Measurements from ENCODE around the gene SHROOM3.

Gene SHROOM3

GRCh38 chr4:76457885-76458284 lies 22.9 kb downstream of the SHROOM3 start:
- no peak overlapping the region for H3K9ac ChIP-seq (ENCODE audit: low read length)
- no peaks in the 10 kb centered on the region for H3K27me3 ChIP-seq (ENCODE audit: low read length)
- H2AFZ ChIP-seq (ENCODE audit: low read depth, low read length, severe bottlenecking) = no peak overlapping the region
- no peaks in the 10 kb centered on the region for H3K36me3 ChIP-seq (ENCODE audit: low read length)
- no peaks in the 10 kb centered on the region for H4K20me1 ChIP-seq (ENCODE audit: low read depth, low read length)
- H3F3A ChIP-seq (ENCODE audit: insufficient read depth) = no peaks in the 10 kb centered on the region
- no peak overlapping the region for H3K4me2 ChIP-seq (ENCODE audit: low read depth, low read length, poor library complexity, severe bottlenecking)
- H3K4me3 ChIP-seq (ENCODE audit: insufficient read depth, low read length, poor library complexity, severe bottlenecking) = no peak overlapping the region
- no peaks in the 10 kb centered on the region for H3K79me2 ChIP-seq (ENCODE audit: insufficient read depth, low read length)
- H3K27ac ChIP-seq (ENCODE audit: low read depth, low read length) = no peak overlapping the region
- TF ChIP-seq EZH2phosphoT487 (conservative IDR thresholded peaks at IDR 0.05; ENCODE audit: low read length) (no peak), CTCF (IDR thresholded peaks at IDR 0.05; ENCODE audit: insufficient read depth, low read length, poor library complexity, severe bottlenecking) (no peak)
- H3K9me2 ChIP-seq (replicated peaks; ENCODE audit: insufficient read depth, low read length) = no peaks in the 10 kb centered on the region
- H3K9me3 ChIP-seq (ENCODE audit: insufficient read depth, low read length) = no peaks in the 10 kb centered on the region

GRCh38 chr4:76458297-76458696 lies 23.3 kb downstream of the SHROOM3 start:
- Histone ChIP-seq H3K4me3 (ENCODE audit: insufficient read depth, low read length, poor library complexity, severe bottlenecking) (no peak overlapping the region), H3K36me3 (ENCODE audit: low read length) (no peaks in the 10 kb centered on the region), H3K9me3 (ENCODE audit: insufficient read depth, low read length) (no peaks in the 10 kb centered on the region), H3K27me3 (ENCODE audit: low read length) (no peaks in the 10 kb centered on the region), H3K79me2 (ENCODE audit: insufficient read depth, low read length) (no peaks in the 10 kb centered on the region), H3K27ac (ENCODE audit: low read depth, low read length) (no peak overlapping the region), H3K4me2 (ENCODE audit: low read depth, low read length, poor library complexity, severe bottlenecking) (no peak overlapping the region), H3K9ac (ENCODE audit: low read length) (no peak overlapping the region), H3K9me2 (replicated peaks; ENCODE audit: insufficient read depth, low read length) (no peaks in the 10 kb centered on the region), H4K20me1 (ENCODE audit: low read depth, low read length) (no peaks in the 10 kb centered on the region), H2AFZ (ENCODE audit: low read depth, low read length, severe bottlenecking) (no peak overlapping the region), H3F3A (ENCODE audit: insufficient read depth) (no peaks in the 10 kb centered on the region)
- no peak for TF ChIP-seq EZH2phosphoT487 (conservative IDR thresholded peaks at IDR 0.05; ENCODE audit: low read length)
- no peak for TF ChIP-seq CTCF (IDR thresholded peaks at IDR 0.05; ENCODE audit: insufficient read depth, low read length, poor library complexity, severe bottlenecking)

GRCh38 chr4:76458825-76459224 lies 23.8 kb downstream of the SHROOM3 start:
- H2AFZ ChIP-seq (ENCODE audit: low read depth, low read length, severe bottlenecking) = no peak overlapping the region
- H4K20me1 ChIP-seq (ENCODE audit: low read depth, low read length) = no peaks in the 10 kb centered on the region
- H3K27ac ChIP-seq (ENCODE audit: low read depth, low read length) = no peak overlapping the region
- no peaks in the 10 kb centered on the region for H3K9me3 ChIP-seq (ENCODE audit: insufficient read depth, low read length)
- H3K27me3 ChIP-seq (ENCODE audit: low read length) = no peaks in the 10 kb centered on the region
- H3K9me2 ChIP-seq (replicated peaks; ENCODE audit: insufficient read depth, low read length) = no peaks in the 10 kb centered on the region
- H3K4me3 ChIP-seq (ENCODE audit: insufficient read depth, low read length, poor library complexity, severe bottlenecking) = no peak overlapping the region
- no peaks in the 10 kb centered on the region for H3F3A ChIP-seq (ENCODE audit: insufficient read depth)
- H3K79me2 ChIP-seq (ENCODE audit: insufficient read depth, low read length) = no peaks in the 10 kb centered on the region
- no peak overlapping the region for H3K9ac ChIP-seq (ENCODE audit: low read length)
- H3K36me3 ChIP-seq (ENCODE audit: low read length) = no peaks in the 10 kb centered on the region
- no peak overlapping the region for H3K4me2 ChIP-seq (ENCODE audit: low read depth, low read length, poor library complexity, severe bottlenecking)
- TF ChIP-seq EZH2phosphoT487 (conservative IDR thresholded peaks at IDR 0.05; ENCODE audit: low read length) (no peak), CTCF (IDR thresholded peaks at IDR 0.05; ENCODE audit: insufficient read depth, low read length, poor library complexity, severe bottlenecking) (no peak)
